ENCODE measurements around the gene MAP3K12.
A peak's percentile ranks its signal among the peaks of the same experiment; 100 is the strongest.

MAP3K12 gene

DNA sequence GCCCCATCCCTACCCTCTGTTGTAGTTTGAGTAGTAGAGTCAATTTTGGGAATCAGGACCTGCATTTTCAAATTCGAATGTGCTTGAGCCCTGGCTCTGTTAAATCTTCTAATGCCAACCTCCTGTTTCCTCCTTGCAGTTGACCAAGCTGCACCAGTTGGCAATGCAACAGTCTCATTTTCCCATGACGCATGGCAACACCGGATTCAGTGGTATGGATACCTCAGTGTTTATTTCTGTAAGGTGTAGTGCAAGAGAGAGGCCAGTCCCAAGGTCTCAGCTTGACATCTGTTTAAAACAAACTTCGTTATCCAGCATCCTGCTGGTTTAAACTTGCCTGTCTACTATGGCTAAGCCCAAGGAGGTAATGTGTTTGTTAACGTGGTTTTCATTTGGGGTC lies 32.2 kb downstream of the MAP3K12 start:
- H3K9me3 ChIP-seq = no peaks in the 10 kb centered on the region
- no peak for TF ChIP-seq CTCF (IDR thresholded peaks at IDR 0.05; ENCODE audit: low read depth, low read length)
- peaks cover 2% of the 10 kb centered on the region; the same call in 1 of the 2 replicates for H3K4me1 ChIP-seq
- no peak for DNase-seq
- 0 out of 2 replicates have a peak, but pooled peaks cover 2% of the 10 kb centered on the region for H3K27me3 ChIP-seq
- peaks cover 98% of the 10 kb centered on the region for H3K36me3 ChIP-seq
- H3K4me3 ChIP-seq (ENCODE audit: low read depth, low read length) = no peak overlapping the region

- Histone ChIP-seq H3K36me3 (peaks cover 98% of the 10 kb centered on the region), H3K9me3 (no peaks in the 10 kb centered on the region), H3K27me3 (0 out of 2 replicates have a peak, but pooled peaks cover 2% of the 10 kb centered on the region), H3K4me3 (ENCODE audit: low read depth, low read length) (no peak overlapping the region), H3K4me1 (peaks cover 2% of the 10 kb centered on the region; the same call in 1 of the 2 replicates)
- no peak for DNase-seq
- no peak for TF ChIP-seq CTCF (IDR thresholded peaks at IDR 0.05; ENCODE audit: low read depth, low read length)
Measured at GRCh38 chr12:53466640-53467039, 32.6 kb downstream of the MAP3K12 start.

GRCh38 chr12:53465679-53466078 lies 33.6 kb downstream of the MAP3K12 start:
- Histone ChIP-seq H3K27me3 (0 out of 2 replicates have a peak, but pooled peaks cover 2% of the 10 kb centered on the region), H3K9me3 (no peaks in the 10 kb centered on the region), H3K4me1 (peaks cover 8% of the 10 kb centered on the region; the same call in 1 of the 2 replicates), H3K4me3 (ENCODE audit: low read depth, low read length) (no peak overlapping the region), H3K36me3 (peaks cover 98% of the 10 kb centered on the region)
- TF ChIP-seq CTCF (IDR thresholded peaks at IDR 0.05; ENCODE audit: low read depth, low read length) = 0 out of 2 replicates have a peak, but pooled peaks have one; percentile 10
- DNase-seq = no peak

GRCh38 chr12:53464685-53465418 lies 34.4 kb downstream of the MAP3K12 start:
- no peak for DNase-seq

DNA sequence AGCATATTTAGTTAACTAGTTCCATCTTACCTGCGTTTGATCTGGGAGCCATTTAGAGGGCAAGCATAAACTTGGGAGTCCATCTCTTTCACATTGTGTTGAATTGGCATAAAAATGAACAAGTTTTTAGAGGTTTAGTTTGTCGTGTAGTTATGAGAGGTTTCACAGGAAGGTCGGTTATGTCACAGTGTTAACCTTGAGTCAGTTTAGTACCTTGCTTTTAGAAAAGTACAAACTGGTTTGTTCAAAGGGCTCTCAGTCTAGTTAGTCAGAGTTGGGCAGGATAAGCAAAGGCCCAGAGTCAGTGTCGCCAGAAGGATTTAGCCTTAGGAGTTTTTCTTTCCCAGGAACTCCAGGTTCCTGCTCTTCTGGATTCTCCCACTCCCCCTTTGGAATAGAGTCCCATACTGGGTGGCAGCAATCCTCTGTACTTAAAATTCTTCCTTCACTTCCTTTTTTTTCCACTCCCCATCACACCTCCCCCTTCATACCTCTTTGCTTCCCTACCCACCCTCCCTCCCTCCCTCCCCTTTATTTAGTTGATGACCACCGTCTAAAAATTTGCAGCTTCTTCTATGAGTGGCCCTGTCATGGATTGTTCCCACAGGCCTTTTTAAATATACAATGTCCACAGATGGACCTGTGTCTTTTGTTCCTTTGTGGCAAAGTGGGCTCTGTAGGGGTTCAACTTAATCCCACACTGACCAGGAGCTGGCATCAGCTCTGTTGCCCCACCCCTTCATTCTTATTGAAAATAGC lies 35.3 kb downstream of the MAP3K12 start:
- H3K27me3 ChIP-seq = 0 out of 2 replicates have a peak, but pooled peaks cover 2% of the 10 kb centered on the region
- H3K9me3 ChIP-seq = no peaks in the 10 kb centered on the region
- peaks cover 98% of the 10 kb centered on the region for H3K36me3 ChIP-seq
- no peak overlapping the region for H3K4me3 ChIP-seq (ENCODE audit: low read depth, low read length)
- peaks cover 8% of the 10 kb centered on the region; the same call in 1 of the 2 replicates for H3K4me1 ChIP-seq
- no peak for DNase-seq
- no peak for TF ChIP-seq CTCF (IDR thresholded peaks at IDR 0.05; ENCODE audit: low read depth, low read length)

More at GRCh38 chr12:53464685-53465418, 34.4 kb downstream of the MAP3K12 start:
- no peaks in the 10 kb centered on the region for H3K9me3 ChIP-seq
- peaks cover 98% of the 10 kb centered on the region for H3K36me3 ChIP-seq
- no peak for TF ChIP-seq CTCF (IDR thresholded peaks at IDR 0.05; ENCODE audit: low read depth, low read length)
- 0 out of 2 replicates have a peak, but pooled peaks cover 2% of the 10 kb centered on the region for H3K27me3 ChIP-seq
- peaks cover 8% of the 10 kb centered on the region; the same call in 1 of the 2 replicates for H3K4me1 ChIP-seq
- H3K4me3 ChIP-seq (ENCODE audit: low read depth, low read length) = no peak overlapping the region
